Activated effector memory CD4-positive, alpha-beta T cell treated with anti-CD3 and anti-CD28 coated beads, Interleukin-2, amount 50 U/mL, for 16 hours (primary cell): ENCODE measurements around the gene ADCY2.
A peak's percentile ranks its signal among the peaks of the same experiment; 100 is the strongest.

Source experiments
- DNase-seq: peaks from one replicate; pipeline ENCODE4 v3.0.0-alpha.2; 2020

The ADCY2 gene

GRCh38 chr5:7754490-7754889, 358.6 kb downstream of the ADCY2 start:
- DNase-seq: no peak

GRCh38 chr5:7754997-7755596, 359.2 kb downstream of the ADCY2 start:
- DNase-seq: peak; percentile 73

GRCh38 chr5:7755958-7756357, 360.0 kb downstream of the ADCY2 start:
- DNase-seq: no peak

GRCh38 chr5:7756453-7756852, 360.5 kb downstream of the ADCY2 start:
- DNase-seq: no peak

GRCh38 chr5:7759257-7759871, 363.4 kb downstream of the ADCY2 start:
- no peak for DNase-seq

- no peak for DNase-seq
Observed at GRCh38 chr5:7759951-7760580, 364.1 kb downstream of the ADCY2 start.

GRCh38 chr5:7762267-7762666, 366.3 kb downstream of the ADCY2 start:
- DNase-seq: no peak

GRCh38 chr5:7763621-7764072, 367.7 kb downstream of the ADCY2 start:
- no peak for DNase-seq

- no peak for DNase-seq
Observed at GRCh38 chr5:7764452-7764851, 368.5 kb downstream of the ADCY2 start.

GRCh38 chr5:7770436-7770835, 374.5 kb downstream of the ADCY2 start:
- DNase-seq: no peak

- DNase-seq: no peak
Observed at GRCh38 chr5:7772141-7772540, 376.2 kb downstream of the ADCY2 start.

GRCh38 chr5:7773178-7773577, 377.2 kb downstream of the ADCY2 start:
- no peak for DNase-seq

- DNase-seq: no peak
Observed at GRCh38 chr5:7776442-7776841, 380.5 kb downstream of the ADCY2 start.

GRCh38 chr5:7779019-7780005, 383.4 kb downstream of the ADCY2 start:
- no peak for DNase-seq

GRCh38 chr5:7781899-7782298, 386.0 kb downstream of the ADCY2 start:
- no peak for DNase-seq

- no peak for DNase-seq
Observed at GRCh38 chr5:7784683-7785380, 388.9 kb downstream of the ADCY2 start.

GRCh38 chr5:7787770-7788169, 391.8 kb downstream of the ADCY2 start:
- no peak for DNase-seq

GRCh38 chr5:7789567-7789966, 393.6 kb downstream of the ADCY2 start:
- DNase-seq: no peak

- no peak for DNase-seq
Observed at GRCh38 chr5:7793895-7794294, 398.0 kb downstream of the ADCY2 start.

GRCh38 chr5:7794311-7794710, 398.4 kb downstream of the ADCY2 start:
- DNase-seq: no peak

GRCh38 chr5:7794823-7795222, 398.9 kb downstream of the ADCY2 start:
- no peak for DNase-seq

GRCh38 chr5:7795306-7795705, 399.4 kb downstream of the ADCY2 start:
- DNase-seq: no peak
